HCT116 (cell line): ENCODE data around the gene C16orf74.

Experiments used
- CTCF ChIP-seq, 3 experiments: fragments of 200-600 bp in 1 of 3; sonication (generic) in 1 of 3; IDR thresholded peaks in 2 of 3; conservative IDR thresholded peaks in 1 of 3; 2 replicates each; pipeline ENCODE4 v1.5.1; 2012 to 2017; ENCODE audit warnings: low read depth in 2 of 3, low read length in 2 of 3, antibody characterized with exemption in 1 of 3, borderline replicate concordance in 1 of 3, control low read depth in 1 of 3, mild to moderate bottlenecking in 1 of 3, mixed read lengths in 1 of 3, mixed run types in 1 of 3, moderate library complexity in 1 of 3; ENCODE audit not compliant: insufficient read depth in 1 of 3
- EZH2 ChIP-seq: fragments of 200-600 bp; sonication (generic); IDR thresholded peaks from 2 replicates; pipeline ENCODE4 v1.6.1; 2017; ENCODE audit warnings: antibody characterized with exemption, mixed run types
- EZH2phosphoT487 ChIP-seq: fragments of 200-600 bp; IDR thresholded peaks from 2 replicates; pipeline ENCODE4 v1.6.1; 2018; ENCODE audit warnings: antibody characterized with exemption, borderline replicate concordance
- FOSL1 ChIP-seq: IDR thresholded peaks from 2 replicates; pipeline ENCODE4 v1.6.1; 2012; ENCODE audit warnings: low read depth
- POLR2A ChIP-seq: IDR thresholded peaks from 2 replicates; pipeline ENCODE4 v1.7.0; 2011; ENCODE audit warnings: borderline replicate concordance; ENCODE audit not compliant: insufficient read depth, insufficient read length; ENCODE audit errors: extremely low read depth
- POLR2AphosphoS5 ChIP-seq: IDR thresholded peaks from 2 replicates; pipeline ENCODE4 v1.6.1; 2011; ENCODE audit warnings: mild to moderate bottlenecking, low read depth, low read length, moderate library complexity
- RAD21 ChIP-seq: IDR thresholded peaks from 2 replicates; pipeline ENCODE4 v1.6.1; 2012; ENCODE audit warnings: low read depth, mild to moderate bottlenecking
- ZBTB33 ChIP-seq: IDR thresholded peaks from 2 replicates; pipeline ENCODE4 v1.6.1; 2011; ENCODE audit warnings: mild to moderate bottlenecking, low read length, moderate library complexity; ENCODE audit not compliant: insufficient replicate concordance; ENCODE audit errors: extremely low read depth

- TF ChIP-seq CTCF (IDR thresholded peaks at IDR 0.05 in 2 of 3, conservative IDR thresholded peaks at IDR 0.05 in 1 of 3; ENCODE audit: borderline replicate concordance in 1 of 3, insufficient read depth in 1 of 3, low read depth in 2 of 3, low read length in 2 of 3) (no peak), EZH2phosphoT487 (no peak), RAD21 (no peak), FOSL1 (no peak), ZBTB33 (no peak), POLR2AphosphoS5 (no peak), POLR2A (no peak), EZH2 (no peak)
Observed at GRCh38 chr16:85678821-85679220, 72.1 kb downstream of the C16orf74 start.
